ENCODE measurements around the gene CDC73.

- TF ChIP-seq TAF1 (IDR thresholded peaks at IDR 0.05; ENCODE audit: low read depth, low read length) (no peak), POLR2A (IDR thresholded peaks at IDR 0.05; ENCODE audit: low read depth, low read length) (no peak), POLR2AphosphoS5 (IDR thresholded peaks at IDR 0.05; ENCODE audit: low read depth, low read length) (no peak), SPI1 (IDR thresholded peaks at IDR 0.05; ENCODE audit: low read depth, low read length) (no peak), POU2F2 (IDR thresholded peaks at IDR 0.05; ENCODE audit: low read depth, low read length) (no peak), PAX5 (IDR thresholded peaks at IDR 0.05; ENCODE audit: insufficient read depth, low read length, severe bottlenecking) (no peak)
These were observed 31.0 kb upstream of the CDC73 start for GRCh38 chr1:193090865-193091264.
